HG02885 (cell line): ENCODE data around the gene ZFP3.
"Not testable (repeated sequence)": the region's sequence is repeated elsewhere in the genome, so short reads cannot be mapped to it uniquely, and the experiment has no call there.

ENCODE experiments used
- ATAC-seq: cut with Tn5 transposase; IDR thresholded peaks from one replicate; pipeline ENCODE4 v1.9.1; 2021; ENCODE audit warnings: mild to moderate bottlenecking; ENCODE audit not compliant: unreplicated experiment, poor library complexity

Gene ZFP3

DNA sequence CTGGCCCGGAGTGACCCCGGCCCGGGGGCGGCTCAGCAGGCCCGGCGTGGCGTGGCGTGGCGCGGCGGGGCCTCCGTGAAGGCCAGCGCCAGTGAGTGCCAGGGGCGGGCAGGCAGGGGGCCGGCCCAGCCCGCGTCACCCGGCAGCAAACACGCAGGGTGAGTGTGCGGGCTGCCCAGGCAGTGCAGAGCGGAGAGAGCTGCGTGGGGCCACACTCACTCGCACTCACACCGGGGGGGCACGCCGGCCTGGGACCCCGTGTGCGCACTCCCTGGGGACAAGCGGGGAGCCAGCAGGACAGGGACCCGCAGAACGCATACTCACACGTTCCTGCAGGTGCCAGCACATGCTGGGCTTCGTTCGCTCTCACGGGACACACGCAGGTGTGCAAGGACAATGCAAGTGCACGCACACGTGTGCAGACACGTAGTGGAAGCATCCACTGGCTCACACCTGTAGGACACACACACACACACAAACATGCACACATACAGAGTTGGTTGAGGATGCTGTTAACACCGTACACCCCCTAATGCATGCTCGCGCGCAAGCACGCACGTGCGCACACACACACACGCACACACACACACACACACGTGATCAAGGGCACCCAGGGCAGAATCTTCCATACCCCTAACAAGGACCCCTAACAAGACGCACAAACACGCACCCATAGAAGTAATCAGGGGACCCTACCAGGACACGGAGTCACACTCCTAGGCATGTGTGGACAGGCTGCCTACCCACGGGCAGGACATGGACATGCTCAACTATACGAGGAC lies 45.3 kb downstream of the ZFP3 start:
- ATAC-seq, result no peak

DNA sequence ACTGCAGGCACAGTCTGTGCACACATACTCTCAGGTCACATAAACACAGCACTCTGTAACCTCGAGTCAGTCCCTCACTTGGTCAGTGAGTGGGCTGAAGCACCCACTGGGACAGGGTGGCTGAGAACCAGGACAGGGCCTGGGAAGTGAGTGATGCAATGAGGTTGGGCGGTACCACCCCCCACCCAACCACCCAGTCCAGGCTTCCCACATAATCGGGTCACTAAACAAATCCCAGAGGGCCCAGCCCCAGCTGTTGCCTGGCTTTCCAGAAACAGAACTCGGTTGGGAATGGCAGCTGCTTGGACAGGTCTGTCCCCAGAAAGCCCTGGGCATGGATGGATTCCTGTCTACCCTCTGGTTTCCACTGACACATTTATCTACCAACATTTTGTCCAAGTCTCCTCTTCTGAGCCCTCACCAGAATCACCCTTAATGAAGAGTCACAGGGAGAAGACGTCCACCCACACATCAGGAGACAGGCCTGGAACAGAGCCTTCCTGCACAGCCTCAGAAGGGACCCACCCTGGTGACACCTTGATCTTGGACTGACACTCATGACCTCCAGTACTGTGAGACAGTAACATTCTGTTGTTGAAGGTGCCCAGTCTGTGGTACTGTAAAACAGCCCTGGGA lies 46.0 kb downstream of the ZFP3 start:
- not testable (repeated sequence) for ATAC-seq

DNA sequence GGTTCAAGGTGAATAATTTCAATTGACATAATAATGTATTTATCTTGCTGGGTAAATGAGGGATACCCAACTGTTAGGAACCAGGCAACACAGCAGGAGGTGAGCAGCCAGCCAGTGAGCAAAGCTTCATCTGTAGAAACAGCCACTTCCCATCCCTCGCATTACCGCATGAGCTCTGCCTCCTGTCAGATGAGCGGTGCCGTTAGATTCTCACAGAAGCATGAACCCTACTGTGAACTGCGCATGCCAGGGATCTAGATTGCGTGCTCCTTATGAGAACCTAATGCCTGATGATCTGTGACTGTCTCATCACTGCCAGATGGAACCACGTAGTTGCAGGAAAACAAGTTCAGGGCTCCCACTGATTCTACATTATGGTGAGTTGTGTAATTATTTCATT lies 46.6 kb downstream of the ZFP3 start:
- ATAC-seq, result not testable (repeated sequence)

DNA sequence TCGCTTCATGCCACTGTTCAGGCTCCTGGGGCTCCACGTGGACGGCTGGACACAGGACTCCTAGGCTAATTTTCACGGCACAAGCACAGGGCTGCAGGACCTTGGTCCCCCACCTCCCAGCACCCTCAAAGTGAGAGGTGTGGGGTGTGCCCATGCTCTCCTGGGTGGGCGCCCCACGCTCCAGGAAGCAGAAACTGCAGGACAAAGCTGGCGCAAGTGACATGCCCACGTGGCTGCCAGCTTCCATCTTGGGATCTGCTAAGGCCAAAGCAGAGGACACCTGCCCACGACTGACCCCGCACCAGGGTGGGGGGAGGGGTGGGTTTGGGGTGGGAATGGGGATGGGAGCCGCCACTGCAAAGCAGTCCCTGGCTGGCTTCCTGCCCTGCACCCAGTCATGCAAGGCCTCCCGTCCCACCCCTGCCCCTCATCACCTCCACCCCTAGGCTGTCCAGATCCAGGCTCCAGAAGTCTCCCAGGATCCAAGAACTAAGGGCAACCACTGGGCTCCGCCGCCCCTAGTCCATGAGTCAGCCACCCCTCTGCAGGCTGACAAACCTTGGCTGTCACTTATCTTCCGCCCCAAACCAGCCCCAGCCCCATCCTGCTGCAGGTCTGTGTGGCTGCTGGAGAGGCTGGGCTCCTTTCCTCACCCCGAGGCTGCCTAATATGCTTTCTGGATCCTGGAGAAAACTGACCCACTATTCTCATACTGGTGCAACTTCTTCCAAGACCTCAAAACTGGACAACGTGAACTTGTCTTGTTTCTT lies 48.6 kb downstream of the ZFP3 start:
- ATAC-seq, result no peak

DNA sequence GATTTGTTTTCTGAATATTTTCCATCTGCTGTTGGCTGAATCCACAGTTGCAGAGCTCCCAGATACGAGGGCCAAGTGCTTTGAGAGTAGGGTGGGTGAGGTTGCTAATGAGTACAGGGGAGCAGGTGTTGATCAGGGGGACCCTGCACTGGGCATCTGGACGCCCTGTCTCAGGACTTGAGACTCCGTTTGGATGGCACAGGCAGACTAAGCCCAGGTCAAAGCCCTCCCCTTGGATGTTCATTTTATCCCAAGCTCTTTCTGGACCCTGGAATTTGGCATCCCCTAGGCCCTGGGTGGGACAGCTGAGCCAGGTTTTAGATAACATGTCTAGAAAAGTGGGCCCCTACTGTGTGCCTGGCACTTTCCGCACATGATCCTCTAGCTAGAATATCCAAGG lies 49.6 kb downstream of the ZFP3 start:
- ATAC-seq, result no peak

DNA sequence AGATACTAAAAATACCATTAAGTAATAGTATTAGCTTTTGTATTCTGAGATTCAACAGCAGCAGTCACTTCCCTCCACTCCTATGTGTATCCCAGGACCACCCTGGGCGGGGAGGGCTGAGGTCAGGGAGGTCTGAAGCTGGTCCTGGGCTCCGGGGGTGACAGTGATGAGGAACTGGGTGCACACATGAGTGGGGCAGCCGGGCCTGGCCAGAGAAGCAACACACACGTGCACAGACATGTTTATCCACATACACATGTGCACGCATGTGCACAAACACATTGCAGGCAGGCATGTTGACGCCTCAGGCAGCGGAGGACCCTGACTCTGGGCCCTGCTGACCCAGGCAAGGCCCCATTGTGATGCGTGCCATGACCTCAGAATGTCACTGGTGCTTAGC lies 50.1 kb downstream of the ZFP3 start:
- not testable (repeated sequence) for ATAC-seq

DNA sequence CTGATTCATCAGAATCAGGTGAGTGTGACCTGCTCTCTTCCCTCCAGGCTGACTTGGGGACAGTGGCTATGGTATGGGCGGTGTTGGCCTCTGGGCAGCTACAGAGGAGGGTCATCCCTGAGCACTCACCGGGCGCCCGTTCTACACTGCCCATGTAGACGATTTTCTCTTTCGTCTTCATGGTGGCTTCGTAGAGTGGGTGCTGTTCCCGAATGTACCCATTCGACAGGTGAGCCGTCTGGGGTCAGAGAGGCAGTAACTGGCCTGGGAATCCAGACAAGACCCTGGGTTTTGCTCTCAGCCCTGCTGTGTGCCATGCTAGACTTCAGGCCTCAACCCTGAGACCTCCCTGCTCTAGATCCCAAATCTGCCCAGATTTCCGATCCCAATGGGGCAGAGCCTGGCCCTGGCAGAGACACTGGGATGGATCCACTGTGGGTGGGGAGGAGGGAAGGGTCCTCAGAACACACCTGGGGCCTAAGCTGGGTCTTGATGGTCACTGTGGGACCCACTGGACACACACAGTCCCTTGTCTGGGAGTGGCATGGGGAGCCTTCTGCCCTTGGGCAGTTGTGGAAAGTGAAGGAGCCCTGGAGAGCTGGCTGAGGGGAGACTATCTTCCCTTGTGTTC lies 50.8 kb downstream of the ZFP3 start:
- no peak for ATAC-seq

- not testable (repeated sequence) for ATAC-seq
Measured at GRCh38 chr17:5129770-5130169, 51.5 kb downstream of the ZFP3 start.

- not testable (repeated sequence) for ATAC-seq
Measured at GRCh38 chr17:5130261-5130660, 52.0 kb downstream of the ZFP3 start.

GRCh38 chr17:5130687-5131086 lies 52.4 kb downstream of the ZFP3 start:
- ATAC-seq, result not testable (repeated sequence)

DNA sequence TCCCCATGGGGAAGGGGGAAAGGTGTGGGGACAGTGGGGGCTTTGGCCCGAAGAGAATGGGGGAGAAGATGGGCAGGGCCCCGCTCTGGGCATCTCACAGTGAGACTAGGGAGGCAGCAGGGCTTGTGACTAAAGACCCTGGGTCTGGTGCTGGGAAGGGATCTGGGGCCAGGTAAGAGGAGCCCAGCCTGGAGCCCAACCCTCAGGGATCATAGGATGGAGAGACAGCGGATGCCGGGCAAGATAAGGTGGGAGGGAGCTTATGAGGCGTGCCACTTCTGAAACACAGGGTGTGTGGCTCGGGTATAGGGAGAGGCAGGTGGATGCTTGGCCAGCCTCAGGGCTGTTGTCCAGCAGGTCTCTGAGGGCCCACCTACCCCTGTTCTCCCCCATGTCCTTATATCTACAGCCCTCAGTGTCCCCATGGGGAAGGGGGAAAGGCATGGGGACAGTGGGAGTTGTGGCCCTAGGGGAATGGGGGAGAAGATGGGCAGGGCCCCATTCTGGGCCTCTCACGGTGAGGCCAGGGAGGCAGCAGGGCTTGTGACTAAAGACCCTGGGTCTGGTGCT lies 53.0 kb downstream of the ZFP3 start:
- ATAC-seq, result no peak

- not testable (repeated sequence) for ATAC-seq
Measured at GRCh38 chr17:5131799-5132502, 53.7 kb downstream of the ZFP3 start.

DNA sequence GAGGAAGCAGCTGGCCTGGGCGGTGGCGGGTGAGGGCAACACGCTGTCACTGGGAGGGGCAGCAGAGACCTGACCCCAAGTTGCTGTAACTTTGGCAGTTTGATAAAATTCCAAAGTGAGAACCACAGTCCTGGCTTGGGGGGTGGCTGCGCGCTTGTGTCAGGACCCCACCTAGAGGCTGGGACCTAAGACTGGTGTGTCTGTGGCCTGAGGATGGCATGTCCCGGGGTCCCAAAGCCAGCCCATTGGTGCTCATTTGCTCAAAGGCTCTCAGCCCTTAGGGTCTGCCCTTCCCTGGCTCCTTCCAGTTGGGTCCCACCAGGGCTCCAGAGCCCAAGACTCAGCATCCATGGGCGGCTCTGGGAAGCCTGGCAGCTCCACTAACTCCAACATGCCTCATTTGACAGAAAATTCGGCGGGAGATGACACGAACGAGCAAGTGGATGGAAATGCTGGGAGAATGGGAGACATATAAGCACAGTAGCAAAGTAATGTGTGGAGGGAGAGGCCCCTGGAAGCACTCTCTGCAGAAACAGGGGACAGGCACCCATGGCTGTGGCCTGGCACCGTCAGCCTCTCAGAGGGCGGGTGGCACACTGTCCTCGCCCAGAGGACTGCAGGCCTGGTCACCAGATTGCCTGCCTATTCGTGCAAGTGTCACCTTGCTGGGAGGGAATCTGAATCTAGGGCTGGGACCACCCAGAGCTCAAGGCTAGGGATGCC lies 54.4 kb downstream of the ZFP3 start:
- ATAC-seq, result not testable (repeated sequence)

- ATAC-seq, result no peak
Measured at GRCh38 chr17:5133311-5133710, 55.0 kb downstream of the ZFP3 start.

DNA sequence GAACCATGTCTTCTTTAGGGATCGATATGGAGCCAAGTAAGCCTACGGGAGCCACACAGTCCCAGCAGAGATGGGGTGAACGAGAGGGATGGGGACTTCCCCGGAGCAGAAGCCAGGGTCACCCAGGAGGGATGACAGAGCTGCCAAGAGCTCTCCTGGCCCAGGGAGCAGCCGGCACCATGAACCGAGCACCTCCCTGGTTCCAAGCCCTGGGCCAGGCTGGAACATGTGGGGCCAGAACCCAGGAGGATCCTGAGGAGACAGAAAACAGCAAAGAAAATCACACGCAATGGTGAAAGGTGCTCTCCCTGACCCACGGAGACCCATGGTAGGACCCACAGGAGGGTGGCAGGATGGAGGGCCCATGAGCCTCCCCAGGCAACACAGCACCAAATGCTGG lies 55.7 kb downstream of the ZFP3 start:
- ATAC-seq, result not testable (repeated sequence)

DNA sequence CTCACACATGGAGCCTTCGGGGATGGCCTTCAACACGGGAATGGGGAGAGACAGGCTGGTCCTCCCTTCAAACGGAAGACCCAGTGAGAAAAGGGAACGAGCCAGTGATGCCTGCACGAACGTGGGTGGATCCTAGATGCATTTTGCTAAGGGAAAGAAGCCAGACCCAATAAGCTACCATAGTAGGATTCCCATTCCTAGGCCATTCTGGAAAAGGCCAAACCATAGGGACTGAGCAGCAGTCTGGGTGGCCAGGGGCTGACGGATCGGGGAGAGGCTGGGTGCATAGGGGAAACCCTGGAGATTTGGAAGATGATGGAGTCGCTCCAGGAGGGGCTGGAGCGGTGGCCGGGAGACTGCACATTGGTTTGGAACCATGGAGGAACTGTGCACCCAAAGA lies 56.3 kb downstream of the ZFP3 start:
- not testable (repeated sequence) for ATAC-seq

- ATAC-seq, result not testable (repeated sequence)
Measured at GRCh38 chr17:5135131-5135712, 57.0 kb downstream of the ZFP3 start.

GRCh38 chr17:5135726-5136579 lies 57.7 kb downstream of the ZFP3 start:
- no peak for ATAC-seq
